NT2/D1 (cell line): ENCODE results near the gene ELF1.
"Not testable (repeated sequence)": the region's sequence is repeated elsewhere in the genome, so short reads cannot be mapped to it uniquely, and the experiment has no call there.

ENCODE experiments used
- DNase-seq: peaks from one replicate; pipeline ENCODE4 v3.0.0-alpha.2; 2011; ENCODE audit warnings: low read depth, low spot score
- H3K27me3 ChIP-seq: 2 replicates; pipeline ENCODE4 v1.6.0; 2011; ENCODE audit warnings: mild to moderate bottlenecking; ENCODE audit not compliant: insufficient read length, insufficient read depth
- H3K36me3 ChIP-seq: 2 replicates; pipeline ENCODE4 v1.6.1; 2011; ENCODE audit warnings: mild to moderate bottlenecking, low read length, mixed read lengths; ENCODE audit not compliant: insufficient read depth, insufficient read length
- H3K4me1 ChIP-seq: 2 replicates; pipeline ENCODE4 v1.5.1; 2011; ENCODE audit not compliant: insufficient read depth, insufficient read length
- H3K4me3 ChIP-seq: 2 replicates; pipeline ENCODE4 v1.5.1; 2011; ENCODE audit warnings: low read depth; ENCODE audit not compliant: insufficient read length
- H3K9ac ChIP-seq: 2 replicates; pipeline ENCODE4 v1.6.0; 2011; ENCODE audit warnings: low read depth; ENCODE audit not compliant: insufficient read length
- H3K9me3 ChIP-seq: 2 replicates; pipeline ENCODE4 v1.5.1; 2011; ENCODE audit warnings: mild to moderate bottlenecking, low read length; ENCODE audit not compliant: insufficient read depth
- SUZ12 ChIP-seq: IDR thresholded peaks from 2 replicates; pipeline ENCODE4 v1.6.1; 2011; ENCODE audit not compliant: insufficient read length, insufficient read depth; ENCODE audit errors: extremely low read depth
- YY1 ChIP-seq: IDR thresholded peaks from 2 replicates; pipeline ENCODE4 v1.6.1; 2011; ENCODE audit not compliant: insufficient read length, insufficient read depth
- ZNF274 ChIP-seq: IDR thresholded peaks from 2 replicates; pipeline ENCODE4 v1.6.1; 2011; ENCODE audit warnings: mild to moderate bottlenecking, low read depth, low read length

ELF1 gene

DNA sequence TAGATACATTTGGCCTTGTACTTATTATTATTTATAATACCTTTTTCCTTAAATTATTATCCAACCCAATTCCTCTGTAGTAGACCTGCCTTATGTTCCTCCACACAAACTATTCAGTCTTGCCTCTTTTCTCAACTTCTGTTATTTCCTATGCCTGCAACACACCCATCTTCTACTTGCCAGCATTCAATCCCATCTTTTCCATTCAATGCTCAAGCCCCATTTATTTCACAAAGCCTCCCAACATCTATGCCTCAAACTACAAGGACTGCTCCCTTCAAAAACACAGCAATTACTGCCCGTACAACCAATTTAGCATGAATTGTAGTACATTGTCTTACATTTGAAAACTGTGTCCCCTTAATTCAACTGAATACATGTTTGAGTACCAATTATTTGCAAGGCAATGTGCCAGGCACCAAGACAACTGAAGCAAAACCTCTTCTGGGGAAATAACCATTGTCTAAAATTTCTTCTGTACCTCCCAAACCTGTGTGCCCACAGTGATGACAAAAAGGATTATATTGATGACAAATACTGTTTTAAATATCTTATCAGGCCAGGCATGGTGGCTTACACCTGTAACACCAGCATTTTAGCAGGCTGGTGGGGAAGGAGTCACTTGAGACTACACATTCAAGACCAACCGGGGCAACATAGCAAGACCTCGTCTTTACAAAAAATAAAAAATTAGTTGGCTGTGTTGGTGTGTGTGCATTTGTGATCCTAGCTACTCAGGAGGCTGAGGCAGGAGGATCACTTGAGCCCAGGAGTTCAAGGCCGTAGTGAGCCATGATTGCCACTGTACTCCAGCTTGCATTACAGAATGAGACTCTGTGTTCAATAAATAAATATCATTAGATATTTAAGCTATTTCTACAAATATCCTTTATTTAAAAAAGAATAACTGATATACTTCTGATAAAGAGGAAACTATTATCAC, 35.1 kb downstream of the ELF1 start:
- Histone ChIP-seq H3K9ac (no peak overlapping the region), H3K36me3 (peaks cover 3% of the 10 kb centered on the region), H3K27me3 (no peaks in the 10 kb centered on the region), H3K4me3 (no peak overlapping the region), H3K4me1 (no peaks in the 10 kb centered on the region), H3K9me3 (no peaks in the 10 kb centered on the region)
- TF ChIP-seq ZNF274 (no peak), YY1 (no peak), SUZ12 (no peak)
- DNase-seq, result no peak

GRCh38 chr13:40983259-40983658, 35.9 kb downstream of the ELF1 start:
- H3K4me3 ChIP-seq, result no peak overlapping the region

DNA sequence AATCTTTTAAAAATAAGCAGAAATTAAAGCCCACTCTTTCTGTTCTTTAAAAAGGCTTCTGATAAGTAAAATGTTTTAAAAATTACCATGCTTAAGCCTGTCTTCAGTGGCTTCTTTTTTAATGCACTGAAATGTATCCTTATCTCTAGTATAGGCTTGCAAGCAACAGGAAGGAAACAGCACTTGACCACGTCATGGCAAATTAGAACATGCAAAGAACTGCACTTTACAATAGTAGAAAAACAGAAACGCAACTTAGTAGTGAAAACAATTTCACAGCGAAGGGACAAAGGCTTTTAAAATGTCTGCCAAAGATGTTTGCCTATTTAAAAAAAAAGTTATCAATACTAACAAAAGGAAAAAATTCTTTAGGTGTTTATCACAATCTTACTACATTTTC, 36.3 kb downstream of the ELF1 start:
- no peak overlapping the region for H3K4me3 ChIP-seq
- H3K9ac ChIP-seq, result no peak overlapping the region
- TF ChIP-seq YY1 (no peak), ZNF274 (no peak), SUZ12 (no peak)
- no peak for DNase-seq
- no peaks in the 10 kb centered on the region for H3K9me3 ChIP-seq
- no peaks in the 10 kb centered on the region for H3K27me3 ChIP-seq
- H3K36me3 ChIP-seq, result peaks cover 3% of the 10 kb centered on the region
- H3K4me1 ChIP-seq, result no peaks in the 10 kb centered on the region

More at GRCh38 chr13:40983259-40983658, 35.9 kb downstream of the ELF1 start:
- Histone ChIP-seq H3K36me3 (peaks cover 3% of the 10 kb centered on the region), H3K9me3 (no peaks in the 10 kb centered on the region), H3K4me1 (no peaks in the 10 kb centered on the region), H3K9ac (no peak overlapping the region), H3K27me3 (no peaks in the 10 kb centered on the region)
- DNase-seq, result no peak
- TF ChIP-seq SUZ12 (no peak), ZNF274 (no peak), YY1 (no peak)

GRCh38 chr13:40981949-40982348, 37.2 kb downstream of the ELF1 start:
- no peaks in the 10 kb centered on the region for H3K4me1 ChIP-seq
- H3K36me3 ChIP-seq, result peaks cover 3% of the 10 kb centered on the region
- H3K27me3 ChIP-seq, result no peaks in the 10 kb centered on the region
- H3K9me3 ChIP-seq, result no peaks in the 10 kb centered on the region
- no peak for DNase-seq
- no peak overlapping the region for H3K4me3 ChIP-seq
- no peak overlapping the region for H3K9ac ChIP-seq
- TF ChIP-seq SUZ12, result no peak
- no peak for TF ChIP-seq YY1
- TF ChIP-seq ZNF274, result no peak

- Histone ChIP-seq H3K9ac (no peak overlapping the region), H3K4me3 (no peak overlapping the region), H3K4me1 (no peaks in the 10 kb centered on the region), H3K36me3 (peaks cover 3% of the 10 kb centered on the region), H3K27me3 (no peaks in the 10 kb centered on the region), H3K9me3 (no peaks in the 10 kb centered on the region)
- no peak for DNase-seq
- TF ChIP-seq ZNF274 (no peak), YY1 (no peak), SUZ12 (no peak)
Measured at GRCh38 chr13:40981361-40981760, 37.8 kb downstream of the ELF1 start.

- H3K36me3 ChIP-seq, result peaks cover 3% of the 10 kb centered on the region
Measured at GRCh38 chr13:40980461-40980860, 38.7 kb downstream of the ELF1 start.

GRCh38 chr13:40979232-40979631, 39.9 kb downstream of the ELF1 start:
- Histone ChIP-seq H3K9ac (no peak overlapping the region), H3K4me3 (no peak overlapping the region), H3K9me3 (no peaks in the 10 kb centered on the region), H3K4me1 (no peaks in the 10 kb centered on the region), H3K27me3 (no peaks in the 10 kb centered on the region), H3K36me3 (peaks cover 3% of the 10 kb centered on the region)
- TF ChIP-seq ZNF274, result no peak
- no peak for TF ChIP-seq YY1
- TF ChIP-seq SUZ12, result no peak
- no peak for DNase-seq

More at GRCh38 chr13:40980461-40980860, 38.7 kb downstream of the ELF1 start:
- H3K9ac ChIP-seq, result no peak overlapping the region
- no peaks in the 10 kb centered on the region for H3K27me3 ChIP-seq
- no peak overlapping the region for H3K4me3 ChIP-seq
- no peaks in the 10 kb centered on the region for H3K9me3 ChIP-seq
- no peak for TF ChIP-seq YY1
- no peak for TF ChIP-seq SUZ12
- no peak for TF ChIP-seq ZNF274
- DNase-seq, result no peak
- H3K4me1 ChIP-seq, result no peaks in the 10 kb centered on the region

DNA sequence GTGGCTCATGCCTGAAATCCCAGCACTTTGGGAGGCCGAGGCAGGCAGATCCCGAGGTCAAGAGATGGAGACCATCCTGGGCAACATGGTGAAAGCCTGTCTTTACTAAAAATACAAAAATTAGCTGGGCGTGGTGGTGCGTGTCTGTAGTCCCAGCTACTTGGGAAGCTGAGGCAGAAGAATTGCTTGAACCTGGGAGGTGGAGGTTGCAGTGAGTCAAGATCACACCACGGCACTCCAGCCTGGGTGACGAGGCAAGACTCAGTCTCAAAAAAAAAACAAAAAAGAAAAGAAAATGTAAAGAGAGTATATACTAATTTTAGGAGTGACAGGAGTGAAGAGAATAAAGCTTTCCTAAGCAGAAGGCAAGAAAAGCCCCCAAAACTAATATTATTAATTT, 41.0 kb downstream of the ELF1 start:
- H3K4me3 ChIP-seq, H3K9me3 ChIP-seq, H3K9ac ChIP-seq, H3K36me3 ChIP-seq, H3K4me1 ChIP-seq, DNase-seq, H3K27me3 ChIP-seq: not testable (repeated sequence)
